Progenitor cell of endocrine pancreas (in vitro differentiated cells): ENCODE results near the gene FAM236C. TPM values are rescaled to one million over a fixed set of nuclear protein-coding genes. Genes with fewer than 3 reads are reported as not detected.
"Not testable (repeated sequence)": the region's sequence is repeated elsewhere in the genome, so short reads cannot be mapped to it uniquely, and the experiment has no call there.

Source experiments
- DNase-seq: peaks from one replicate; pipeline ENCODE4 v3.0.0; 2021; ENCODE audit warnings: low spot score; ENCODE audit not compliant: unreplicated experiment
- H3K27ac Mint-ChIP-seq: 2 replicates; pipeline ENCODE4 v1.8.0; 2021; ENCODE audit warnings: mild to moderate bottlenecking, moderate library complexity, mixed read lengths
- H3K27me3 Mint-ChIP-seq: 2 replicates; pipeline ENCODE4 v1.8.0; 2021; ENCODE audit warnings: mixed read lengths
- H3K36me3 Mint-ChIP-seq: 2 replicates; pipeline ENCODE4 v1.8.0; 2022; ENCODE audit warnings: mixed read lengths; ENCODE audit not compliant: insufficient read depth
- H3K4me1 Mint-ChIP-seq: 2 replicates; pipeline ENCODE4 v1.8.0; 2021; ENCODE audit warnings: low read depth, mixed read lengths
- H3K4me3 Mint-ChIP-seq: 2 replicates; pipeline ENCODE4 v1.8.0; 2021; ENCODE audit warnings: low read depth, mild to moderate bottlenecking, moderate library complexity, mixed read lengths
- H3K9me3 Mint-ChIP-seq: 2 replicates; pipeline ENCODE4 v1.8.0; 2021; ENCODE audit warnings: low read depth, mixed read lengths
- long read RNA-seq: library from polyadenylated mRNA; unstranded; transcript quantifications from one replicate; pipeline ENCODE4 v2.0.0, GENCODE V29; 2020
- total RNA-seq: library from RNA; stranded (reverse); gene quantifications from 2 replicates; pipeline ENCODE4 v1.2.1, GENCODE V29; 2021

The FAM236C gene
- total RNA-seq = not detected in 2 replicates
- long read RNA-seq = 0 reads

DNA sequence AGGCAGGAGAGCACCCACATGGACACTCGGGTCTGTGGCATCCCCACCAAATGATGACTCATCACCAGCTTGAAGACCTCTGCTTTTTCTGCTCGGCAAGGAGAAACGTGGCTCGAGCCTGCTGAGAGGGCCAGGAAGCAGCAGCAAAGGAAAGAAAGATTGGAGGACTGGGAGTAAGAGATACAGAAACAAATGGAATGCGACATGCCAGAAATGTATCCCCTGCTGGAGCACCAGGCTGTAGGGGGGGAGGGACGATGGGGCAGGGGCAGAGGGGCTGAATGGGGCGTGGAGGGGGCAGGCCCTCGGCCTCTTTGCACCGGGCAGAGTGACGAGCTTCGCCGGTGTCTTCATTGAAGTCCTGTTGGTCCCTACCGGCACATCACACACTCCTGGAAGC is at the start of gene FAM236C:
Gene FAM236C (plus strand): TSS at position 301 of the 400 bp plus-strand sequence. CDS start 100 bp downstream, outside the sequence.
- not testable (repeated sequence) for H3K36me3 Mint-ChIP-seq, H3K9me3 Mint-ChIP-seq, DNase-seq, H3K27me3 Mint-ChIP-seq, H3K4me3 Mint-ChIP-seq, H3K27ac Mint-ChIP-seq, H3K4me1 Mint-ChIP-seq

DNA sequence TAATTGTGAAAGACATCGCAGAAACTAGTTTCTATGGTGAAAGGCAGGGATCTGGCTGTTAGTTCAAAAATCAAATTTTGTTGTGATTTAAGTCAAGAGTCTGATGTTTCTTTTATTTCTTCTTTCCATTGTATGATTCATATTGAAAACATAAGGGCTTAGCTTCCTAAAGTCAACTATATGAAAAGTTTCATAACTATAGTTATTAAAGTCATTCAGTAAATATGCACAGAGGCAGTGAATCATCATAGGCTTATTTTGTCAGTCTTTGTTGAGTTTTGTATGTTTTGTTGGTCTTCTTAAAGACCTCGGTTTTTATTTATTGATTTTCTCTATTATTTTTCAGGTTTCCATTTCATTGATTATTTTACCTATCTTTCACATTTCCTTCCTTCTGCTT is 29.5 kb upstream of the FAM236C start:
- H3K27me3 Mint-ChIP-seq, H3K4me1 Mint-ChIP-seq, H3K9me3 Mint-ChIP-seq, H3K36me3 Mint-ChIP-seq, H3K27ac Mint-ChIP-seq, H3K4me3 Mint-ChIP-seq, DNase-seq: not testable (repeated sequence)

DNA sequence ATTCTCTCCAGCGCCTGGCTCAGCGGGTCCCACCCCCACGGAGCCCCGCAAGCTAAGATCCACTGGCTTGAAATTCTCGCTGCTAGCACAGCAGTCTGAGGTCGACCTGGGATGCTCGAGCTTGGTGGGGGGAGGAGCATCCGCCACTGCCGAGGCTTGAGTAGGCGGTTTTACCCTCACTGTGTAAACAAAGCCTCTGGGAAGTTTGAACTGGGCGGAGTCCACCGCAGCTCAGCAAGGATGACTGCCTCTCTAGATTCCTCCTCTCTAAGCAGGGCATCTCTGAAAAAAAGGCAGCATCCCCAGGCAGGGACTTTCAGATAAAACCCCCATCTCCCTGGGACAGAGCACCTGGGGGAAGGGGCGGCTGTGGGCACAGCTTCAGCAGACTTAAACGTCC is 22.7 kb upstream of the FAM236C start:
- not testable (repeated sequence) for DNase-seq, H3K36me3 Mint-ChIP-seq, H3K27me3 Mint-ChIP-seq

DNA sequence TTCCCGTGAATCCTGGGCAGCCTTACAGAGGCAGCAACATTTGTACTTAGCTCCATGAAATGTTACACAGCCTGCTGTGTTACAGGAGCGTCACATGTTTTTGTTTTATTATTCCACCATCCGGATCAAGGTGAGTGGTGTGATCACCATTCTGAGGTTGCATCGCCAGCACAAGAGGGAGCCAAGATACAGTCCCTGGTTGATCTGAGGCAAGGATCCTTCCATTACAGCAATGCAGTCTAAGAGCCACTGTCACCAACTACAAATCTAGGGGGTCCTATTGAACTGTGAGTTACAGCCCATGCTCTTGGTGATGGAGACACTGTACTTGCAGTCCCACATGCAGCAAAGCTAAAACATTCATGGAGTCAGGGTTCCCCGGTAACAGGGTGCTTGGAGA is 3.7 kb downstream of the FAM236C start:
- peak; percentile 4 for DNase-seq
- H3K27me3 Mint-ChIP-seq, H3K4me3 Mint-ChIP-seq, H3K27ac Mint-ChIP-seq, H3K9me3 Mint-ChIP-seq, H3K4me1 Mint-ChIP-seq, H3K36me3 Mint-ChIP-seq: not testable (repeated sequence)

More for the DNA sequence above, 22.7 kb upstream of the FAM236C start:
- H3K4me1 Mint-ChIP-seq, H3K9me3 Mint-ChIP-seq, H3K4me3 Mint-ChIP-seq, H3K27ac Mint-ChIP-seq: not testable (repeated sequence)

DNA sequence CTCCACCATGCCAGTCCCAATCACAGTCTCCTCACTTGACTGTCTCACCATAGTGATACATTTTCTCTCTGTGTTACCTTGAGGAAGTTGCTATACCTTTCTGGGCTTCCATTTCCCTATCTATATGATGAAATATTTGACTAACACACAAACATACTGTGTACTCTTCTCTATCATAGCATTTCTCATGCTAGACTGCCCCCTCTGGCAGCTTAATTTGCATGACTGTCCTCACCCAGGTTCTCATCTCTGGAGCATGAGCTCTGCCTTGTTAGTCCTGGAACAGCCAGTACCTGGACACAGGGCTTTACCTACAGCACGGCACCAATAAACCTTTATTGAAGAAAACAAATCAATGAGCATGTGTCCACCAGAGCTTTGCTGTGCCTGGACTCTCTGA is 19.9 kb downstream of the FAM236C start:
- not testable (repeated sequence) for H3K4me3 Mint-ChIP-seq, H3K4me1 Mint-ChIP-seq, H3K36me3 Mint-ChIP-seq, DNase-seq, H3K27ac Mint-ChIP-seq, H3K27me3 Mint-ChIP-seq, H3K9me3 Mint-ChIP-seq

DNA sequence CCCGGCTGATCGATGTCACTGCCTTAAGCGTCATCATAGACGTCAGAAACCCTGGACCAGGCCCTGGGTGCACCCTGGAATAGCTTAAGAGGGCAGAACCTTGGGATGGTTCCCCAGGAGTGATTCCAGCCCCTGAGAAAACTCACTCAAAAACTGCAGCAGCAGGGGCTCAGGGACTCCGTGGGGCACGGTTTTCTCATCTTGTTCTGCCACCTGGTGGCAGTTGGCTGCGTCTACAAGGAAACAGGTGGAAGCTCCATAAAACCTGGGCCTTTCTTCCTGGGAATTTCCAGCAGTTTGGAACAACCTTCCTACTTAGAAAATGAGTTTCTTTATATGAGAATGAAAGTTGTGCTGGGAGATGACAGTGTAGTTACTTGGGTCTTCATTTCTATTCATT is 24.0 kb downstream of the FAM236C start:
- H3K4me1 Mint-ChIP-seq, H3K36me3 Mint-ChIP-seq, H3K4me3 Mint-ChIP-seq, H3K27me3 Mint-ChIP-seq, H3K27ac Mint-ChIP-seq, DNase-seq, H3K9me3 Mint-ChIP-seq: not testable (repeated sequence)

DNA sequence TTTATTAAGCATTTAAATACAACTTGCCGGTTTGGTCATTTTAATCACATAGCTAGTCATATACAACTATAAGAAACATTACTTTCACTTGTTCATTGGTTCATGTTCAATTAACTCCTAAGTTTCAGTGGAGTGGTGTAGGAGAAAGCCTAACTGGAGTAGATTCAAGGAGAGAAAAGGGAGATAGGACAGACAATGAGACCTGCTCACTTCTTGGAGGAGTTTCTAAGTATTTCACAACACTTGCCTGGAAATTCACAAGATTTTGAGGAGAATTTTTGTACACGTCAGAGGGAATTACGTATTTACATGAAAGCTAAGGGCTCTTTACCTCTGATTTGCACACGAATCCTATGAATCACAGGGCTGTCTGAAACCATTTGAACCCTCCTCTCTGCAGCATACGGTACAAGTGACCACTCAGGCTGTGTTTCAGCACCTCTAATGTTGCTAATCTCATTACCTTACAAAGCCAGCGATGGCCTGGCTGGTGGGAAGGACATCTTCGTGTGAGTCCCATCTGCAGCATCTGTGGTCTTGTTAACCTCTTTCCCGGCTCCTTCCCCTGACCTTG is 24.6 kb downstream of the FAM236C start:
- not testable (repeated sequence) for H3K4me3 Mint-ChIP-seq, H3K36me3 Mint-ChIP-seq, H3K9me3 Mint-ChIP-seq, DNase-seq, H3K27me3 Mint-ChIP-seq, H3K4me1 Mint-ChIP-seq, H3K27ac Mint-ChIP-seq

DNA sequence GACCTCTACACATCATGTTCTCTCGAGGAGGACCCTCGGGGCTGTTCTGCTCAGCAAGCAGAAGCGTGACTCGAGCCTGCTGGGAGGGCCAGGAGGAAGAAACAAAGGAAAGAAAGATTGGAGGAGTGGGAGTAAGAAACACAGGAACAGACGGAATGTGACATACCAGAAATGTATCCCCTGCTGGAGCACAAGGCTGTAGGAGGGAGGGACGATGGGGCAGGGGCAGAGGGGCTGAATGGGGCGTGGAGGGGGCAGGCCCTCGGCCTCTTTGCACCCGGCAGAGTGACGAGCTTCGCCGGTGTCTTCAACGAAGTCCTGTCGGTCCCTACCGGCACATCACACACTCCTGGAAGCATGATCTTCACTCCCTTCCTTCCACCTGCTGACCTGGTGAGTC is 25.5 kb downstream of the FAM236C start, which contains the start of gene FAM236A:
Gene FAM236A (plus strand): TSS at position 301 of the 400 bp plus-strand sequence. CDS start 57 bp downstream, at position 358.
- H3K27me3 Mint-ChIP-seq, H3K27ac Mint-ChIP-seq, H3K9me3 Mint-ChIP-seq, H3K36me3 Mint-ChIP-seq, H3K4me1 Mint-ChIP-seq, H3K4me3 Mint-ChIP-seq, DNase-seq: not testable (repeated sequence)

DNA sequence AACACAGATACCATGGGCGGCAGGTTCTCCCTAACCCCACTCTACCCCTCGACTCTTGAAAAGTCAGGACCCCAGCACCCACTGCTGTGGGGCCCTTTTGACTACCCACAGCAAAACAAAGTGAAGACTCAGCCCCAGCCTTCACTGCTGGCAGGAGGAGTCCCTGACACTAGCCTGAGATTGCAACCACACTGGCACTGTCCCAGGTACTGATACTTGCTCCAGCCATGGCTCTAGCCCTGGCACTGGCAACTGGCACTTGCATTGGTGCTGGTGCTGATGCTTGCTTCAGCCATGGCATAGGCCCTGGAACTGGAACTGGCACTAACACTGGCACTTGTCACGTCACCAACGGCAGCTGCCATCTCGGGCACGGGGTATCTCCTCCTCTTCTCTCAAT is 29.9 kb downstream of the FAM236C start:
- H3K4me1 Mint-ChIP-seq, H3K36me3 Mint-ChIP-seq, H3K4me3 Mint-ChIP-seq, DNase-seq, H3K27me3 Mint-ChIP-seq, H3K27ac Mint-ChIP-seq, H3K9me3 Mint-ChIP-seq: not testable (repeated sequence)

DNA sequence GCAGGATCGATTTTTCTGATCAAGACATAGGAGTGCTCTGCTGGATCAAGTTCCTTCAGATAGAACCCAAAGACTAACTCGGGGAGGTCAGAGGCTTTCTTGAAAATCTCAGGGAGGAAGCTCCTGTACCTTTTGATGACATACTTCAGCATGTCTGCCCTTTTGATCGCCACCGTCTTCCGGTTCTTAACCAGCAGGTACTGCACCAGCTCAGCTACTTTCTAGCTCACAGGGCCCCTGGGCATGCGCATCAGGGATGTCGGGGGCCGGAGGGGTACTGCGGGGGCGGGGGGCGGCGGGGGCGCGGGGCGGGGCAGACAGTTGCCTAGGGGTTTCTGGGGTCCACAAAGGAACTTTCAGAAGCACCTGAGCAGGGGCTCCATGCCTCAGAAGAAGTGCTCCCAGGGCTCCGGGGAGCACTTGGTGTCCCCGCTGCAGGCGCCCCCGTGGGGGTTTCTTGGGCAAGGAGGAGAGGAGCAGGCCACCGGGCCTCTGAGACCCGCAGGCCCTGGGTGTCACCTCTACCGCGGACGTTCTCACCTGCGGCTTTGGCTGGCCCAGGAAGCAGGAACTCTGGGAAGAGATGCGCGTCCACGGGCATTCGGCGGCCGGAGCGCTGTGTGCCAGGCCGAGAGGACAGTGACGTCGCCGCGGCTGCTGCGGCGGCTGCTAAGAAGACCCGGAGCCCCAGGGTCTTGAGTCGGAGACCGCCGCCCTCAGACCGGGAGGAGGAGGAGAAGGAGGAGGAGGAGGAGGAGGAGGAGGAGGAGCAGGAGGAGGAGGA is 30.8 kb downstream of the FAM236C start:
- H3K4me1 Mint-ChIP-seq = not testable (repeated sequence)

DNA sequence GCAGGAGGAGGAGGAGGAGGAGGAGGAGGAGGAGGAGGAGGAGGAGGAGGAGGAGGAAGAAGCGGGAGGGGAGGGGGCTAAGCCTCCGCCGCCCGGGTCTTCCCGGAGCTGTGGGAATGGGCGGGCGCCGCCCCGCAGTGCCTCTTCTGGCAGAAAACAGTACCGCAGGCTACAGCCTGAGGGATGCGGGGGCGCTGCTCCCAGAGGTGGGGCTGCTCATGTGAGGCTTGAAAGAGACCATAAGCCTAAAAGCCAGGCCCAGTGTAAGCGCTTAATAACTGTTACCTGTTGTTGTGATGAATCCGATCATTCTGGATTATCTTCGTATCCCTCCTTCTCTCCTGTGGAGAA is 31.4 kb downstream of the FAM236C start, which contains the start of gene DMRTC1:
Gene DMRTC1 (minus strand): TSS at position 19 of the 351 bp plus-strand sequence. CDS start 68,143 bp downstream, outside the sequence.
- H3K27me3 Mint-ChIP-seq, DNase-seq, H3K27ac Mint-ChIP-seq, H3K9me3 Mint-ChIP-seq, H3K4me3 Mint-ChIP-seq, H3K36me3 Mint-ChIP-seq, H3K4me1 Mint-ChIP-seq: not testable (repeated sequence)

More for the DNA sequence above, 30.8 kb downstream of the FAM236C start:
- DNase-seq, H3K27ac Mint-ChIP-seq, H3K36me3 Mint-ChIP-seq, H3K27me3 Mint-ChIP-seq, H3K4me3 Mint-ChIP-seq, H3K9me3 Mint-ChIP-seq: not testable (repeated sequence)

DNA sequence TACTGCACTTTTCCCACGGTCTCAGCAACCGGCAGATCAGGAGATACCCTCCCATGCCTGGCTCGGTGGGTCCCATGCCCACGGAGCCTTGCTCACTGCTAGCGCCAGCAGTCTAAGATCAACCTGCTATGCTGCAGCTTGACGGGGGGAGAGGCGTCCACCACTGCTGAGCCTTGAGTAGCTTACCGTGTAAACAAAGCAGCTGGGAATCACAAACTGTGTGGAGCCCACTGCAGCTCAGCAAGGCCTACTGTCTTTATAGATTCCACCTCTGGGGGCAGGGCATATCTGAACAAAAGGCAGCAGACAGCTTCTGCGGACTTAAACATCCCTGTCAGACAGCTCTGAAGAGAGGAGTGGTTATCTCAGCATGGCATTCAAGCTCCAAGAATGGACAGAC is 47.6 kb downstream of the FAM236C start:
- not testable (repeated sequence) for H3K27me3 Mint-ChIP-seq, H3K4me1 Mint-ChIP-seq, H3K36me3 Mint-ChIP-seq, H3K4me3 Mint-ChIP-seq, H3K9me3 Mint-ChIP-seq, H3K27ac Mint-ChIP-seq, DNase-seq
